ENCODE data around the gene PSMG3. TPM values are rescaled to one million over a fixed set of nuclear protein-coding genes. Genes with fewer than 3 reads are reported as not detected.
A peak's percentile ranks its signal among the peaks of the same experiment; 100 is the strongest.

Gene PSMG3
- total RNA-seq, 2 donors from 2014 or later = 29.3 to 35.0 TPM

GRCh38 chr7:1550005-1550845 lies 19.6 kb downstream of the PSMG3 start:
- intact Hi-C loops (cut with DNase I, micrococcal nuclease) = no loop called here
- ATAC-seq (no peak), DNase-seq (no peak)

GRCh38 chr7:1549357-1550004 lies 20.4 kb downstream of the PSMG3 start:
- DNase-seq (no peak), ATAC-seq (no peak)
- intact Hi-C loops (cut with DNase I, micrococcal nuclease) = no loop called here

- ATAC-seq = no peak
These were observed 20.9 kb downstream of the PSMG3 start for GRCh38 chr7:1548944-1549343.

GRCh38 chr7:1548438-1548831 lies 21.4 kb downstream of the PSMG3 start:
- intact Hi-C loops (cut with DNase I, micrococcal nuclease) = no loop called here
- ATAC-seq (no peak), DNase-seq (no peak)

More at GRCh38 chr7:1548944-1549343, 20.9 kb downstream of the PSMG3 start:
- intact Hi-C loops (cut with DNase I, micrococcal nuclease) = no loop called here
- DNase-seq = no peak

GRCh38 chr7:1547777-1548437 lies 21.9 kb downstream of the PSMG3 start:
- DNase-seq (no peak), ATAC-seq (no peak)
- intact Hi-C loops (cut with DNase I, micrococcal nuclease) = no loop called here

- intact Hi-C loops (cut with DNase I, micrococcal nuclease) = no loop called here
- ATAC-seq (no peak), DNase-seq (no peak)
These were observed 22.7 kb downstream of the PSMG3 start for GRCh38 chr7:1546909-1547776.

- no peak for DNase-seq
- intact Hi-C loops (cut with DNase I, micrococcal nuclease) = no loop called here
- ATAC-seq = no peak
These were observed 23.4 kb downstream of the PSMG3 start for GRCh38 chr7:1546274-1546908.

GRCh38 chr7:1545417-1546246 lies 24.2 kb downstream of the PSMG3 start:
- DNase-seq (no peak), ATAC-seq (peak; percentile 36)
- intact Hi-C loops (cut with DNase I, micrococcal nuclease) = no loop called here

GRCh38 chr7:1544896-1545416 lies 24.9 kb downstream of the PSMG3 start:
- intact Hi-C loops (cut with DNase I, micrococcal nuclease) = no loop called here
- ATAC-seq = no peak
- no peak for DNase-seq

- DNase-seq (no peak), ATAC-seq (peak; percentile 8)
- intact Hi-C loops (cut with DNase I, micrococcal nuclease) = no loop called here
These were observed 25.5 kb downstream of the PSMG3 start for GRCh38 chr7:1544178-1544895.

GRCh38 chr7:1543826-1544177 lies 26.0 kb downstream of the PSMG3 start:
- DNase-seq (no peak), ATAC-seq (peak; percentile 37)
- intact Hi-C loops (cut with DNase I, micrococcal nuclease) = no loop called here

GRCh38 chr7:1542841-1543747 lies 26.7 kb downstream of the PSMG3 start:
- intact Hi-C loops (cut with DNase I, micrococcal nuclease) = no loop called here
- no peak for DNase-seq
- peak; percentile 7 for ATAC-seq

GRCh38 chr7:1542329-1542728 lies 27.5 kb downstream of the PSMG3 start:
- intact Hi-C loops (cut with DNase I, micrococcal nuclease) = no loop called here
- ATAC-seq (no peak), DNase-seq (no peak)

GRCh38 chr7:1541431-1542162 lies 28.2 kb downstream of the PSMG3 start:
- intact Hi-C loops (cut with DNase I, micrococcal nuclease) = no loop called here
- DNase-seq = no peak
- no peak for ATAC-seq

GRCh38 chr7:1540776-1541271 lies 29.0 kb downstream of the PSMG3 start:
- intact Hi-C loops (cut with DNase I, micrococcal nuclease) = no loop called here
- DNase-seq = no peak
- ATAC-seq = no peak

Data from left colon (tissue), 2 donors.